ENCODE measurements around the gene MYO16.
A peak's percentile ranks its signal among the peaks of the same experiment; 100 is the strongest.

- TF ChIP-seq, protein P1, sequence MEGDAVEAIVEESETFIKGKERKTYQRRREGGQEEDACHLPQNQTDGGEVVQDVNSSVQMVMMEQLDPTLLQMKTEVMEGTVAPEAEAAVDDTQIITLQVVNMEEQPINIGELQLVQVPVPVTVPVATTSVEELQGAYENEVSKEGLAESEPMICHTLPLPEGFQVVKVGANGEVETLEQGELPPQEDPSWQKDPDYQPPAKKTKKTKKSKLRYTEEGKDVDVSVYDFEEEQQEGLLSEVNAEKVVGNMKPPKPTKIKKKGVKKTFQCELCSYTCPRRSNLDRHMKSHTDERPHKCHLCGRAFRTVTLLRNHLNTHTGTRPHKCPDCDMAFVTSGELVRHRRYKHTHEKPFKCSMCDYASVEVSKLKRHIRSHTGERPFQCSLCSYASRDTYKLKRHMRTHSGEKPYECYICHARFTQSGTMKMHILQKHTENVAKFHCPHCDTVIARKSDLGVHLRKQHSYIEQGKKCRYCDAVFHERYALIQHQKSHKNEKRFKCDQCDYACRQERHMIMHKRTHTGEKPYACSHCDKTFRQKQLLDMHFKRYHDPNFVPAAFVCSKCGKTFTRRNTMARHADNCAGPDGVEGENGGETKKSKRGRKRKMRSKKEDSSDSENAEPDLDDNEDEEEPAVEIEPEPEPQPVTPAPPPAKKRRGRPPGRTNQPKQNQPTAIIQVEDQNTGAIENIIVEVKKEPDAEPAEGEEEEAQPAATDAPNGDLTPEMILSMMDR (IDR thresholded peaks at IDR 0.05; ENCODE audit: low read depth, low read length, poor library complexity, severe bottlenecking), result peak; percentile 68
- no peak for TF ChIP-seq EZH2phosphoT487 (IDR thresholded peaks at IDR 0.05; ENCODE audit: borderline replicate concordance, low read length)
These were observed 332.2 kb downstream of the MYO16 start for GRCh38 chr13:108961542-108962125.
